ENCODE measurements around the gene COL3A1. TPM values are rescaled to one million over a fixed set of nuclear protein-coding genes. Genes with fewer than 3 reads are reported as not detected.

COL3A1 gene
- total RNA-seq, 1 experiment from 2014 or later = not detected

- intact Hi-C loops (cut with micrococcal nuclease; ENCODE audit: unreplicated experiment) = no loop called here
- Histone ChIP-seq H2AFZ (0 out of 2 replicates have a peak overlapping the region, but pooled peaks have one; percentile 62), H3K4me3 (no peak overlapping the region), H3K36me3 (ENCODE audit: low read depth) (no peaks in the 10 kb centered on the region), H3K79me2 (ENCODE audit: low read depth) (no peaks in the 10 kb centered on the region), H3K9me2 (ENCODE audit: insufficient read depth) (no peaks in the 10 kb centered on the region), H3K4me1 (replicated peaks; ENCODE audit: insufficient read depth) (no peaks in the 10 kb centered on the region; the same call in 1 of the 2 replicates), H3K27me3 (ENCODE audit: insufficient read depth, low read depth) (no peaks in the 10 kb centered on the region), H4K20me1 (ENCODE audit: insufficient read depth) (no peaks in the 10 kb centered on the region), H3K9me3 (ENCODE audit: insufficient read depth, low read depth) (no peaks in the 10 kb centered on the region), H3K4me2 (no peak overlapping the region), H3F3A (ENCODE audit: insufficient read depth, low read depth) (no peaks in the 10 kb centered on the region), H3K27ac (no peak overlapping the region)
- ChIA-PET CTCF (no interaction called here), POLR2A (ENCODE audit: unreplicated experiment) (no interaction called here)
- no peak for DNase-seq
- TF ChIP-seq EZH2 (IDR thresholded peaks at IDR 0.05; ENCODE audit: low read depth) (no peak), CTCF (conservative IDR thresholded peaks at IDR 0.05) (no peak)
- BruUV-seq (replicated peaks) = no TSS peak
Measured at GRCh38 chr2:189022492-189022891, 48.3 kb downstream of the COL3A1 start.

- Histone ChIP-seq H3K9me3 (ENCODE audit: insufficient read depth, low read depth) (no peaks in the 10 kb centered on the region), H3K79me2 (ENCODE audit: low read depth) (no peaks in the 10 kb centered on the region), H3K4me3 (no peak overlapping the region), H3K9me2 (ENCODE audit: insufficient read depth) (no peaks in the 10 kb centered on the region), H2AFZ (no peak overlapping the region), H3K27ac (no peak overlapping the region), H4K20me1 (ENCODE audit: insufficient read depth) (no peaks in the 10 kb centered on the region), H3K4me2 (no peak overlapping the region), H3K36me3 (ENCODE audit: low read depth) (no peaks in the 10 kb centered on the region), H3K4me1 (replicated peaks; ENCODE audit: insufficient read depth) (no peaks in the 10 kb centered on the region; the same call in 1 of the 2 replicates), H3F3A (ENCODE audit: insufficient read depth, low read depth) (no peaks in the 10 kb centered on the region), H3K27me3 (ENCODE audit: insufficient read depth, low read depth) (no peaks in the 10 kb centered on the region)
- ChIA-PET CTCF (no interaction called here), POLR2A (ENCODE audit: unreplicated experiment) (no interaction called here)
- no TSS peak for BruUV-seq (replicated peaks)
- TF ChIP-seq EZH2 (IDR thresholded peaks at IDR 0.05; ENCODE audit: low read depth) (no peak), CTCF (conservative IDR thresholded peaks at IDR 0.05) (peak; percentile 24; the same call in 1 of the 2 replicates)
- intact Hi-C loops (cut with micrococcal nuclease; ENCODE audit: unreplicated experiment) = loop anchor here (5.0 kb wide), 1 partner anchor 273 kb away; no protein-coding TSS in a partner anchor
- no peak for DNase-seq
Measured at GRCh38 chr2:189024901-189025618, 50.9 kb downstream of the COL3A1 start.

GRCh38 chr2:189037518-189037917 lies 63.3 kb downstream of the COL3A1 start:
- H4K20me1 ChIP-seq (ENCODE audit: insufficient read depth) = no peaks in the 10 kb centered on the region
- H3K27me3 ChIP-seq (ENCODE audit: insufficient read depth, low read depth) = no peaks in the 10 kb centered on the region
- no peak overlapping the region for H2AFZ ChIP-seq
- no peaks in the 10 kb centered on the region for H3K36me3 ChIP-seq (ENCODE audit: low read depth)
- no peaks in the 10 kb centered on the region for H3K9me3 ChIP-seq (ENCODE audit: insufficient read depth, low read depth)
- TF ChIP-seq CTCF (conservative IDR thresholded peaks at IDR 0.05) (no peak), EZH2 (IDR thresholded peaks at IDR 0.05; ENCODE audit: low read depth) (no peak)
- intact Hi-C loops (cut with micrococcal nuclease; ENCODE audit: unreplicated experiment) = no loop called here
- CTCF ChIA-PET = no interaction called here
- no peak overlapping the region for H3K4me3 ChIP-seq
- BruUV-seq (replicated peaks) = no TSS peak
- no peaks in the 10 kb centered on the region for H3F3A ChIP-seq (ENCODE audit: insufficient read depth, low read depth)
- H3K4me1 ChIP-seq (replicated peaks; ENCODE audit: insufficient read depth) = no peaks in the 10 kb centered on the region
- H3K9me2 ChIP-seq (ENCODE audit: insufficient read depth) = no peaks in the 10 kb centered on the region
- POLR2A ChIA-PET (ENCODE audit: unreplicated experiment) = no interaction called here
- no peak overlapping the region for H3K27ac ChIP-seq
- H3K79me2 ChIP-seq (ENCODE audit: low read depth) = no peaks in the 10 kb centered on the region
- no peak for DNase-seq
- H3K4me2 ChIP-seq = no peak overlapping the region
